HG02981 (cell line): Measurements from ENCODE around the gene OCIAD1.
A peak's percentile ranks its signal among the peaks of the same experiment; 100 is the strongest.
"Not testable (repeated sequence)": the region's sequence is repeated elsewhere in the genome, so short reads cannot be mapped to it uniquely, and the experiment has no call there.

Source experiments
- ATAC-seq: cut with Tn5 transposase; IDR thresholded peaks from one replicate; pipeline ENCODE4 v1.9.1; 2021; ENCODE audit warnings: mild to moderate bottlenecking, moderate library complexity; ENCODE audit not compliant: unreplicated experiment

Gene OCIAD1, protein sequence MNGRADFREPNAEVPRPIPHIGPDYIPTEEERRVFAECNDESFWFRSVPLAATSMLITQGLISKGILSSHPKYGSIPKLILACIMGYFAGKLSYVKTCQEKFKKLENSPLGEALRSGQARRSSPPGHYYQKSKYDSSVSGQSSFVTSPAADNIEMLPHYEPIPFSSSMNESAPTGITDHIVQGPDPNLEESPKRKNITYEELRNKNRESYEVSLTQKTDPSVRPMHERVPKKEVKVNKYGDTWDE

DNA sequence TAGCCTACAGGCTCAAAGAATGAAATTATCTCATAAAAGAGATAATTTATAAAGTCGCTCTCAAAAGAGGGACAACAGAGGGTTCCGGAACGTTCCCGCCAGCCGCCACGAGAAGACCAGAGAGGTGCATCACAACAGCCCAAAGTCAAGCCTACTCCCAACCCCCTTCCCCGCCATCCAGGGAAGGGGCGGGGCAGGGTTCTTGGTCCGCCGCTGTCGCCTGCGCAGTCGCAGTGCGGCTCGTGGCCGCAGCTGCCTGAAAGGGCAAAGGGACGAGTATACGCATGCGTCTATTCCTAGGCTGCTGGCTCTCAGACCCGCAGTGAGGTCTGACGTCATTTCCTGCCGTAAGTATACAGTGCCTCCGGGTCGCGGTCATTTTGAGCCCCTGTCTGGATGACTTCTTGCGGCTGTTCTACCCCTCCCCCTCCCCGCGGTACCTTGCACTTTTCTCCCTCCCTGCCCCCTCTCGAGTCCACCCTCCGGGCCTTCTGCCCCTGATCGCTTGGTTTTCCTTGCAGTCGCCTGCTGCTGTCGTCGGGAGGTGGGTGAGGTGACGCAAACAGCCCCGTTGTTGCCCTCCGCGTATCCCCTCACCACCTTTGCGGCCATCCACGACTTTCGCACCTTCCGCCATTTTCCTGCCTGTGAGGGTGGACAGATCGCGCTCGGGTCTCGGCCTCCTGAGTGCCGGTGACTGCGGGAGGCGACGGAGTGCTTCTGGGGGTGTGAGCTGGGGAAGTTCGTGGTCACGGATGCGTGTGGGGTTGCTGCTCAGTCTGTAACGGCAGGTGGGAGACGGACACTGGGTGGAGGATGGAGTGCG, at the start of gene OCIAD1:
Gene OCIAD1, plus strand, starts transcription at position 383 of the 826 bp plus-strand sequence. CDS start 1,537 bp downstream, outside the sequence.
- ATAC-seq: peak; percentile 99

DNA sequence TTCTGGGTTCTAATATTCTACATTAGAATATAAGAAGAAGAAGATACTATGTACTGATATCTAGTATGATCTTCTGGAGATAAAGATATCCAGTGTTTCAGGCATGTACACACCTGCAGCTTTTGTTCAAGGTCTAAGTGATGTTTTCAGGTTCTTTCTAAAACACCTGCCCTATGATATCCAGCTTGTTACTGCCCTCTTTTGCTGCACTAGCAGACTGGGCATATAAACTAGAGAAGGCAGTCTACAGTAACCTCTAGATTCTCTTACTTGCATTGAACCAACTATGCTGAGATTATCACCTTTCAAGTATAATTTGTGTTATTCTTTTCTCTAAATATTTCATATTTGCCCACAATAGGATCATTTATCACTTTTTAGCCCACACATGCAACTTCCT, 48.9 kb upstream of the OCIAD1 start:
- no peak for ATAC-seq

DNA sequence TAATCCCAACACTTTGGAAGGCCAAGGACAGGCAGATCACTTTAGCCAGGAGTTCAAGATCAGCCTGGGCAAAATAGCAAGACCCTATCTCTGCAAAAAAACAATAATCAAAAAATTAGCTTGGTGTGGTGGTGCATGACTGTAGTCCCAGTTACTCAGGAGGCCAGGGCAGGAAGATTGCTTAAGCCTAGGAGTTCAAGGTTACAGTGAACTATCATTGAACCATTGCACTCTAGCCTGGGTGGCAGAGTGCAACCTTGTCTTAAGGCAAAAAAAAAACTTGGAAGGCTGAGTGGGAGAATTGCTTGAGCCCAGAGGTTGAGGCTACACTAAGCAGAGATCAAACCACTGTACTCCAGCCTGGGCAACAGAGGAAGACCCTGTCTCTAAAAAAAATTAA, 45.6 kb upstream of the OCIAD1 start:
- no peak for ATAC-seq

DNA sequence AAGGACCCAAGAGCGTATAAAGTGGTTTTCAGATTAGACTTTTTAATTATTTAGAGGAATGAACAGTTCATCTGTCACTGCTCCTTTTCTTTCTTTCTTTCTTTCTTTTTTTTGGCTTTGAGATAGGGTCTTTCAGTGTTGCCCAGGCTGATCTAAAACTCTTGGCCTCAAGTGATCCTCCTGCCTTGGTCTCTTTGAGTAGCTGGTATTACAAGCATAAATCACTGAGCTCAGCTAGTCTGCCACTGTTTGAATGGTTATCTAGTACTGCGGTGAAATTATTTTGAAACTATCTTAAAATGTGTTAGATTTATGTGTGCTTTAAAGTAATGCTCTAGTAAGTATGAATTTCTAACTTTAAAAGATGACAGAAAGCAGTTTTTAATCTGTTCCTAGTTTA, 44.3 kb upstream of the OCIAD1 start:
- no peak for ATAC-seq

DNA sequence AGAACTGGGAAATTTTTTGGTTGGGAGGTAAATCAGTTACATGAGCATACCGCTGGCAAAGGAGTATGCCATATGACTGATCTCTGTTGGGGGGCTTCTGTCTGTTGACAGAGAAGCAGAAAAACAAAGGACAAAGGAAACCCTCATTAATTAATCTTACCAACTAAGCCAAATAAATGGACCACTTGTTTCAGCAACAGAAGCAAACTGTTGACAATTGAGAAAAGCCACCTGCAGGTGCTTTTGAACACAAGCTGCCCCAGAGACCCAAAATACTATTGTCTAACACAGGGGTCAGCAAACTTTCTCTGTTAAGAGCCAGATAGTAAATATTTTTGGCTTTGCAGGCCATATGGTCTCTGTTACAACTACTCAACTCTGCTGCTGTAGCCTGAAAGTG, 43.8 kb upstream of the OCIAD1 start:
- no peak for ATAC-seq

DNA sequence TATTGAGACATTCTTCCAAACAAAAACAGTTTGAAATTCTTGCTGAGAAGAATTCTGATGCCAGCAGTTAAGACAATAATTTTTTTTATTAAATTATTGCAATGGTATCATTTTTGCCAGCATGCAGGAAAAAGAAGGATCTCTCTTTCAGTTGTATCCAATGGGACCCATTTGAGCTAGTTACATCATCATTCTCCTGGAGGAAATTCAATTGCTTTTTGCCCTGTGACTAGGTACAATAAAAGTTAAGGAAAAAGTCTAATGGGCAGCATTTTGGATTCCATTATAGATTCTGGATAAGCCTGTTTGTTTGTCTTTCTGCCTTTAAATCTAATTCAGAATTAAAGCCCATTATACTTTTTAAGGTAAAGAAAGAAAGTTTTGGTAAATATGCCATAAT, 40.3 kb upstream of the OCIAD1 start:
- no peak for ATAC-seq

DNA sequence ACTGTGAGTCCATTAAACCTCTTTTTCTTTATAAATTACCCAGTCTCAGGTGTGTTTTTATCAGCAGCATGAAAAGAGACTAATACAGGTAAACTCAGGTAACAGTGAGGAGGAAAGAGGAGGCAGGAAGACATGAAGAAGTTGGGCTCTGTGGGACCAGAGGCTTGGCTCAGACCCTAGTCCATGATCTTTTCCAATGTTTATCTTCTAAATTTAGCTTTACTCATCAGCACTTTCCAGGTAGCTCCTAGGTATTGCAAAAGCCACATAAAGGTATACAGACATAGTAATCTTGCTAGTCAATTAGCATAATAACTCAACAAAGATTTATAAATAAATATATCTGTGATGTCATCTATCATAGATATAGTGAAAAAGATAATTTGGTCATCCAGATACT, 39.6 kb upstream of the OCIAD1 start:
- no peak for ATAC-seq

DNA sequence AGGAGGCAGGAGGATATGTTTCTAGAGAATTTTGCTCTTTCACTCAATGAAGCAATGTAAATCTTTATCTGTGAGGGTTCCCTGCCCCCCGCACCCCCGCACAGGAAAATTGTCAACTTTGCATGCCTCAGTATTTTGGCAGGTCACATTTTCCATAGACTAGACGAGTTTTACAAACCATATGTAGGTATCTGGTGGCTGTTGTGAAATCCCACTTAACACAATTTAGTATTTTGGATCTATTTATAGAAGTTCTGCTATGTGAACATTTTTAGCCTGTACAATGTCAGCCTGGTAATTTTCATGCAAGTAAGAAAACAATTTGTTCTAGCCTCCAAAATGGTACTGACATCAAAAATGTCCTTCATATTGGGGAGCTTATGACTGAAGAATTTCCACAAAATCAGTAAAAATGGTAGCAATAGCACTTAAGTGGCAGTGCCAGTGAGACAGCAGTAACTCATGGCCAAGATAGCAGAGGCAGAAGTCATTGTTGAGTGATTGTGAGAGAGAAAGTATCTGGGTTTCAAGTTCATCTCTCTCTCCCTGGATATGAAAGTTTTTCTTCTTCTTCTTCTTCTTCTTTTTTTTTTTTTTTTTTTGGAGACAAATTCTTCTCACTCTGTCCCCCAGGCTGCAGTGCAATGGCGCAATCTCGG, 38.4 kb upstream of the OCIAD1 start:
- ATAC-seq: no peak

DNA sequence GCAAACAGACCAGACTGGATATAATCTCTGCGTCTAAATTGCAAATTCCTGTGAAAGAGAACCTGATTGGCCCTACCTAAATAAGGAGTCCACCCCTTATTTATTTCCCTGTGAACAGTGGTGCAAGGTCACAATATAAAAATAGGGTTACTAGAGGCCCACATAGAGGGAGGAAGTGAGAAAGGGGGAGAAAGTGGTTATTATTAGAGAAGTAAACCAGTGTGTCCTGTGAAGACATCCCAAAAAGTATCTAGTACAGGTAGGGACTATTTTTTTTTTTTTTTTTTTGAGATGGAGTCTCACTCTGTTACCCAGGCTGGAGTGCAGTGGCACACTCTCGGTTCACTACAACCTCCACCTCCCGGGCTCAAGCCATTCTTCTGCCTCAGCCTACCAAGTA, 35.8 kb upstream of the OCIAD1 start:
- ATAC-seq: no peak

DNA sequence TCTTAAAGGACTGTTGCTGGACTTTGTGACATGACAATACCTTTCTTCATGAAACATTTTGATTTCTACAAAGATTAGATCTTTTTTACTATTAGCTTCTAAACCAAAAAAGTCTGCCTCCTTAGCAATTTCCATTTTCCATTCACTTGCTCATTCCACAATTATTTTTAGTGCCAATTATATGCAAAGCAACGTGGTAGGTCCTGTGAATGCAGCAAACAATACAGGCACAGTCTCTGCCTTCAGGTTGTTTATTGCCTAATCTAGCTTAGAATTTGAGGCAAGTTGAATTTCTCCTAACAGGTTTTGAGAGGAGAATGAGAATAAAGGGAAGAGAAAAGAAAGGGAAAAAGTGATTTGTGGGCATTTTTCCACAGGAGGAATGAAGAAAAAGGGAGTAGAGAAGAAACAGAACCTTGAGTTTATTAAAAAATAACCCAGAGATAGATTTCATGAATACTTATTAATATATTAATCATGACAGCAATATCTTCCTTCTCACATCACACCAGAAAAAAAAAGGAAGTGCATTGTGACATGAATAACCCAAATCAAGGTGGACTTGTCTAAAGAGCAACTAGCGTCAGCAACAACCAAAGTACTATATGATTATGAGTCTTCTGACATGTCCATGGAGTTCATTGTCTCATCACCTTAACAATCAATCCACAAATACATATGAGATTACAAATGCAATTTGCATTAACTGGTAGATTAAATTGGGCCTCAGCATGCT, 34.5 kb upstream of the OCIAD1 start:
- ATAC-seq: no peak

DNA sequence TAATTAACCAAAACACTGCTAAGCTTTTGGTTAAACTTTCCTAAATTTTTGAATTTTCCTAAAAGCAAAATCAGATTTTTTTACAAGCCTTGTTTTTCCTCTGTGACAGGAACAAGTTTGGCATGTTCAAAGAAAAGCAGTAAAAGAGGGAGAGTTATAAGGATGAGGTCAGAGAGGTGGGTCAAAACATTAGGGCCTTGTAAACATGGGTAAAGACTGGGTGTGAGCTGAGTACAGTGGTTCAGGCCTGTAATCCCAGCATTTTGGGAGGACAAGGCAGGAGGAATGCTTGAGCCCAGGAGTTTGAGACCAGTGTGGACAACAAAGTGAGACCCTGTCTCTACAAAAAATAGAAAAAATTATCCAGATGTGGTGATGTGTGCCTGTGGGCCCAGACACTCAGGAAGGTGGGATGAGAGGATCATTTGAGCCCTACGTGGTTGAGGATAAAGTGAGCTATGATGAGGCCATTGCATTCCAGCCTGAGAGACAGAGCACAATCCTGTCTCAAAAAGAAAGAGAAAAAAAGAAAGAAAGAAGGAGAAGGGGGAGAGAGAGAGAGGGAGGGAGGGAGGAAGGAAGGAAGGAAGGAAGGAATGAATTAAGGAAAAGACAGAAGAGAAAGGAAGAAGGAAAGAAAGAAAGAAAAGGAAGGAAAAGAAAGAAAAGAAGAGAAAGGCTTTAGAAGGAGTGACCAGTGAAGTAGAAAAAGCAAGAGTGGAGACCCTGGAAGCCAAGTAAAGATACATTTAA, 33.8 kb upstream of the OCIAD1 start:
- no peak for ATAC-seq

DNA sequence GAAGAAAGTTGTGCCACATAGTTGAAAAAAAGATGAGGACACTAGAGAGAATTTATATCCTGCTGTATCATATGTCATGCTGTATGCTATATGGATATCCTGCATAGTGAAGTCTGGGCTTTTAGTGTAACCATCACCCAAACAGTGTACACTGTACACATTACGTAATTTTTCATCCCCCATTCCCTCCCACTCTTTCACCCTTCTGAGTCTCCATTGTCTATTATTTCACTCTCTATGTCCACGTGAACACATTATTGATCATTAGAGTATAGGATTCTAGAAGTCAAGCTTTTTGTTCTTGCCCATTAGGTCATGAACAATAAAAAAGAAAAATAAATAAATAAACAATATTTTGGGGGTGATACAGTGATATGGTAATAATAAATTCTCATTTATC, 32.8 kb upstream of the OCIAD1 start:
- ATAC-seq: no peak

DNA sequence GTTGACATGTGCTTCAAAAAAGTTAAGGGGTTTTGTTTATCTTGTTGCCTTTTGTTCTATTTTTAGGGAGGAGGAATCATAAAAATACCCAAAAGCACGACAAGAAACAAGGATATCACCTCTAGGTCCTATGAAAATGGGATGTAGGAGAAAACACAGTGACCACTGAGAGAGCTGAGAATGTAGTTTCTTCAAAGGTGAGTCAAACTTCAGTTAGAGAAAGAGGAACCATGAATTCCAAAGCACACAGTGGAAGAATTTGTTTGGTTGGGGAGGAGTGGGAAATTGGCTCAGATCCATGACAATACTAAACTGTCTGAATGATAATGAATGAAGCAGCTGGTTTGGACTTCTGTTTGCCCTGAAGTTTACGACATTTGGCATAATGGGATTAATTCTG, 31.7 kb upstream of the OCIAD1 start:
- no peak for ATAC-seq

DNA sequence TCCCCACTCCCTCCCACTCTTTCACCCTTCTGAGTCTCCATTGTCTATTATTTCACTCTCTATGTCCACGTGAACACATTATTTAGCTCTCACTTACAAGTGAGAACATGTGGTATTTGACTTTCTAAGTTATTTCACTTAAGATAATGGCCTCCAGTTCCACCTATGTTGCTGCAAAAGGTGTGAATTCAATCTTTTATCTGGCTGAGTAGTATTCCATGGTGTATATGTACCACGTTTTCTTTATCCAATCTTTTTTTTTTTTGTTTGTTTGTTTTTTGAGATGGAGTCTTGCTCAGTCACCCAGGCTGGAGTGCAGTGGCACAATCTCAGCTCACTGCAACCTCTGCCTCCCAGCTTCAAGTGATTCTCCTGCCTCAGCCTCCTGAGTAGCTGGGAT, 30.7 kb upstream of the OCIAD1 start:
- not testable (repeated sequence) for ATAC-seq

DNA sequence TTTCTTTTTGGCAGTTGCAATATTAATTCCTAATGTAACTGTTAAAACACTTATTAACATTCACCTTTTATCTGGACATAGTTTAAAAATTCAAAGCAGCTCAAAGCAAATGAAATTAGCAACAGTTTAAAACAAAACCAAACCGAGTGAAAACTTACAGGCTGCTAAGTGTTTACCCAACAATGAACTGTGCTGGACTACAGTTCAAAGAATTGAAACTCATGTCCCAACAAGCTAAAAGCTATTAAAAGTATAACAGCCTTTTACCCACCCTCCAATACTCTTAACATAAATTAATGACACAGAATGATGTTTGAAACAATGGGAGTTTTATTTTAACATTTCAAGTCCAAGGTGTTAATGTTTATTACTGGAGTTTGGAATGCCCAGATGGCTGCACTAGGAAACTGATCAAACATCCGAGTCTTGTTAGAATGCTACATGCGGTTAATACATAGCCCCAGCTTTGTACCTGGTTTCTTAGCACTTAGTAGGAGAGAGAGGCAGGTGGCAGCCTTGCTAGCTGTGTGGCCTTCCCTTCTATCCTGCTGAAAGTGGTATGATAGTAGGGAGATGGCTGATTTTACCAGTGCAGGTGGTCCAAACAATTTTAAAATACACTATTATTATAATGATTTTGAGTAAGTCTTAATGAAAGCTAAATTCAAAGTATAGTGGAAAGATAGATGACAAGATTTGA, 29.7 kb upstream of the OCIAD1 start:
- no peak for ATAC-seq

DNA sequence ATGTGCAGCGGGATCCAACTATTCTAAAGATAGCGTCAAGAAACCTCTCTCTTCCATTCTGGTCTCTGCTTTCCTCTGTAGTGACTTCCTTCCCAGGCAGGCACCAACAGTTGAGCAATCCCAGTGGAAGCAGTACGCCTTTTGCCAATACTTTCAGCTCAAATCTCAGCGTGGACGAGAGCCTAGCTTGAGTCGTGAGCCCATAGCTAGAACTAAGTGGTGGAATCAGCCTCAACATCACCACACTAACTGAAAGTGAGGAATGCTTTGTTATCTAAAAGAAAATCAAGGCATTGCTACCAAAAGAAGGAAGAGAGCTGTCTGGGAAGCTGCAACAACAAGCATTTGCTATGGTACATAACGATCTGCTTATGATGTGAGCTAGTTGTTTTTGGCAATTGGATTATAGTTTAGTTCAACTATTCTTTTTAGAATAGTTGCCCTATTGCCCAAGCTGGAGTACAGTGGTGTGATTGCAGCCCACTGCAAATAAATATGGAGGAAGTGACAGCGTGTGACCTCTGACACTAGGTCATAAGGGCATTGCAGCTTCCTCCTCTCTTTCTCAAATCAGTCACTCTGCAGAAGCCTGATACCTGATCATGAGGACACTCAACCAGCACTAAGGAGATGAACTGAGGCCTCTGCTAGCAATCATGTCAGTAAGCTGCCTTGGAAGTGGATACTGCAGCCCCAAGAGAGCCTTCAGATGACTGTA, 26.1 kb upstream of the OCIAD1 start:
- ATAC-seq: no peak

DNA sequence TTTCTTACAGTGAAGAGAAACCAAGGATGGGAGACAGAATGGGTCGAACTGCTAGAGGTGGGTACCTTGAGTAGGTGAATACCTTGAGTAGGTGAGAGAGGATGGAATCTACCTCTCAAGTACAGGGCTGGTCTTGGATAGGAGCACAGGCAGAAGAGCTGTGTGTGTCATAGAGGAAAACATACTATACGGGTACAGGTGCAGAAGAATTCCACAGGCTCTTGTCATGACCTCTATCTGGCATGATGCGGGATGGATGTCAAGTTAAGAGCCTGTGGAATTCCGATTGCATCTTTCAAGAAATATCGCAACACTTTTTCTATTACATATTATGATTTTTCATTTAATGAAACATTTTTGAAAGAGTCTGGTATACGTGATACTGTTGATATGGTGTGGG, 18.0 kb upstream of the OCIAD1 start:
- ATAC-seq: no peak

DNA sequence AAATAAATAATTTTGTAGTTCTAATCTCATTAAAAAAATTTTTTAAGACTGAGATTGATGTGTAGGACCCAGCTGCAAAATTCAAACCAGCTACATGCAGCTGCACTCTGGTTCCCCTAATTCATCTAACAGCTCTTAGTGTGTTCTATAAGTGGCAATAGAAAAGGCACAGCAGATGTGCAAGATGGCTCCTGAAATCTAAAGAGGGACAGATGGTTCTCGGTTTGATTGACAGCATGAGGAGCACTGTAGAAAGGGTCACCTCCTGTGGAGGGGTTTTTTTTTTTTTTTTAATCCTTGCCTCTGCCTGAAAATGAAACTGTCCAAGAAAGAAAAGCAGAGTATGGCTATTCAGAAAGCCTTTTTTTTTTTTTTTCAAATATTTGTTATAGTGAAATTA, 16.9 kb upstream of the OCIAD1 start:
- ATAC-seq: no peak

DNA sequence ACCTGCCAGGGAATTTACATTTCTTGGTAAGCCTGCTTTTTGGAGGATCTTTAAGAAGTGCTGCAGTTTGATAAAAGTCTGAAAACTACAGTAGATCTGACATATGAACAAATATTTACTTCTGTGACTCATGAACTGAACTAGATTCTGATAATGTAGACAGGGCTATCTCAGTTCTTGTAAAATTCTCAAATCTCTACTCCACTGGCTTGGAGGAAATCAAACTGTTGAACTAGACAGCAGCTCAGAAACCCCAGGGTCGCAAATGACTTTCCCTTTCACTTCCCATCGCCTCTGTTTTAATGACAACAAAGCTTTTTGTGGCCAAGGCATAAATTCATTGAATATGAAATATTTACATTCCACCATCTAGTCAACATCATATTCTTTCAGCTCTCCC, 15.4 kb upstream of the OCIAD1 start:
- ATAC-seq: no peak
